GM21515 (cell line): Measurements from ENCODE around the gene ORC3.
A peak's percentile ranks its signal among the peaks of the same experiment; 100 is the strongest.

Source experiments
- ATAC-seq: cut with Tn5 transposase; IDR thresholded peaks from one replicate; pipeline ENCODE4 v1.9.1; 2021; ENCODE audit not compliant: unreplicated experiment

The ORC3 gene

DNA sequence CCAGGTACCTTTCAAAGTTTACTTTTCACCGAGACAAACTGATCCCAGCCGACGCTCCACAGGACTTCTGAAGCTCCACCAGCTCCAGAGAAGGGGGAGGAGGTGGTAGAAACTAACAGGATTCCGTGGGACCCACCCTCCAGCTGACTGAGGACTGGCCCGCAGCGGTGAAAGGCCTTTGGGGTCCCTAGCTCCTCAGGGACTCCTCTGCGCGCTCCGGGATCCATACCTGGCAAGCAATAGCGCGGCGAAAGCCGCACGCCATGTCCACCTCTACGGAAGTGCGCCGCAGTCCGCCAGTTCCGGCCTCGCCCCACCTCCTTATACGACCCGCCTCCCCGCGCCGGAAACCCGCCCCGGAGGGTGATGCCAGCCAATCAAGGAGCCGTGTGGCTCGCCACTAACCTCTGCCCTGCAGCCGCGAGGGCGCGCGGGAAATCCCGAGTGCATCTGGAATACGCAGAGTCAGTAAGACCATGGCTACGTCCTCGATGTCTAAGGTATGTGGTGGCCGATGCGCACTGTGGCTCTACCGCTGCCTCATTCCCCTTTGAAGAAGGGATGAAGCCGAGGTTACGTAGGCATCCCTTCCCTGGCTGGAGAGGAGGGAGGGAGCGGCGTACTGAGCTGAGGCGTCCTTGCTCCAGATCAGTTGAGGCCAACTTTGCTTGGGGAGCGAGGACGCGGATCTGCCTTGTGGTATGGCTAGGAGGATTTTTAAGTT is at the start of gene ORC3, which contains the start of gene RARS2:
Gene ORC3, plus strand, starts transcription at position 443 of the 724 bp plus-strand sequence. Its CDS starts 34 bp downstream, at position 477.
Gene RARS2, minus strand, starts transcription at position 295 of the 724 bp plus-strand sequence. Its CDS starts 30 bp downstream, at position 265.
- peak; percentile 100 for ATAC-seq

DNA sequence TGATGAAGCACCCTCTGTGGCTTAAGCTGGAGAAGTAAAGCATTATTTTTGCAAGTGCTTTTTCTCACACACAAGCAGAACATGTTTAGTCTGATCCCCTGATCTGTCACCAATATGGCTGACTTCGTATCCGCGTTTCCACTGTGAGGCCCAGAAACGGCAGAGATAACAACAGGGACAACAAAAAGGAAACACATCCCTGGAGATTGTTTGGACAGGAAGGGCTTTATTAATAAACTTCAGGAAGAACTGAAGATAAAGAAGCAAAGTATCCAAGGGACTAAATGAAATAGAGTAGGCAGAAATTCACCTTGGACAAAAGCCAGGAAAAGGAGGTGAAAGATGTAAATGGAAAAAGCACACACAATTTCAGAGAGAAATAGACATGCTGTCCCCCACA is 49.4 kb upstream of the ORC3 start:
- no peak for ATAC-seq

DNA sequence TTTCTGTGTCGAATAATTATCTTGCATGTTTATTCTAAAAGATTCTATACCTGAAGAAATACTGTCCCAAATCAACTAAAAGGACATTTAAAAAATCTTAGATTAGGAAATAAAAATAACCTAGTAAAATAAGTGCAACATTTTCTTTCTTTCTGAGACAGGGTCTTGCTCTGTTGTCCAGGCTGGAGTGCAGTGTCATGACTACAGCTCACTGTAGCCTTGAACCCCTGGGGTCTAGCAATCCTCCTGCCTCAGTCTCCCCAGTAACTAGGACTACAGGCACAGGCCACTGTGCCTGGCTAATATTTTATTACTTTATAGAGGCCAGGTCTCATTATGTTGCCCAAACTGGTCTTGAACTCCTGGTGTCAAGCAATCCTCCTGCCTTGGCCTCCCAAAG is 48.9 kb upstream of the ORC3 start:
- ATAC-seq, result no peak

DNA sequence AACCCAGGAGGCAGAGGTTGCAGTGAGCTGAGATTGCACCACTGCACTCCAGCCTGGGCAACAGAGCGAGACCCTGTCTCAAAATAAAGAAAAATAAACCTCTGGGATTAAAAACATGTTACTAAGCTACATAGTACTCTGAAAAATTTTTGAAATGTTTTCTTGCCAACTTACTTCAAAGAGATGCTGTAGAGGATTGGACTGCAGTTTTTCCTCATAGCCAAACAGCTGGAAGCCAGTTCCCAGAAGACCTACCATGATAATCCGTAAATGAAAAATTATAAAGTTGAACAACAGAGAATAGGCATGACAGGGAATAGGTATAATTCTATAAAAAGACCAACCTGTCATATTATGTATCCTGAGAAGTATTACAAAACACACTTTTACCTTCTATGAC is 48.2 kb upstream of the ORC3 start:
- ATAC-seq, result no peak

DNA sequence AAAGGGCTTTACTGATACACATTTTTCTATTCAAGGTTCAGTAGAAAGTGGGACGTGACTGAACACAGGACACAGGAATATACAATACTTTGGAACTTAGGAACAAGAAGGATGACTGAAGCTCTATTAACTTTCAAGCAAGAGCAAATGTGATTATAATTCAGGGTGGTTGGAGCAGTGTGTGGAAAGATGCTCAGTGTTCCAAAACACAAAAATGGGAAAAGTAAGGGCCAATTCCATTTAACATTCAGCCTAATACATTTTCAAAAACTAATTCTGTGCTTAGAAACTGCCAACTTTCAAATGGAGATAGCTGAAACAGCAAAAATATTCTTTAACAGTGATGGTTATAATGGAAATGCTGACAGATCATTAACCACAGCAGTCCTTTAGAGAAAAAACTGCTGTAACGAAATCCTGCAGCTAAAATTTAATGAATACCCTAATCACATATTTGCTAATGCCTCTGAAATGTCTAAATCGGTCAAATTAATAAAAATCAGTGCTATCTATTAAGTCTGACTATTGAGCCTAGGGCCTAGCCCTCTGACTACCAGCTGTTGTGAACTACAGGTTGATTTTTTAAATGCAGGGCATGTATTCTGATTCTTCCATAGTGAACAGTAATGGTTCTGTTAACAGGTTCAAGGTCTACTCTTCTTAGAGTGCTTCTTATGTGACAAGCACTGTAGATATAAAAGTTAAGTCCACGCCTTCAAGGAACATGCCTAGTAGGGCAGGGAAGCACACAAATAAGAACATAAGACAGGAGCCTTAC is 46.0 kb upstream of the ORC3 start:
- ATAC-seq, result no peak

DNA sequence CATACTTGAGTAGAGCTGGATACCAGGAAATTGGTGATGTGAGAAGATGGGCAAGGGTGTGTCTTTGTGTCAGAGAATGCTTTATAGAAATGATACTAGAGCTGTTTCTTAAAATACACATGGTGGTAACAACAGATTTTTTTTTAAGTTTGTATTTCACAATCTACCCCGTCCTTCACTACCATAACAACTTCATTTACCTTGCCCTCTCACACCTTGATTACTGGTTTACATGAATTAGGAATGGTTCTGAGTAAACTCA is 45.5 kb upstream of the ORC3 start:
- no peak for ATAC-seq

DNA sequence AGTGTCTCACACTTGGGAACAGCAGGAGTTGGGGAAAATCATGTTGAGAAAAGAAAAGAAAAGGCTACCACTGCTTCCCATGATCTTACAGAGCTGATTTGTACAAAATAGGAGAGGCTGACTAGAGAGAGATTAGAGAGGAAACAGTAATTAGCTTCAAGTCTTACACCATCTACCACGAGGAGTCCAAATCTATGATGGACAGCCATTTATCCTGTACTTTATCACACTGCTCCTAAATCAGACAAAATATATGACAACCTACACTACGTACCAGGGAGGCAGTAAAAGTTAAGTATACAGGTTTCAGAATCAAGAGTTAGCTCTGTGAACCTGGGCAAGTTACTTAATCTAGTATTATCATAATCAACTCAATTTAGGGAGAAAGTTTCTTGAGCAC is 38.1 kb upstream of the ORC3 start:
- ATAC-seq, result no peak

DNA sequence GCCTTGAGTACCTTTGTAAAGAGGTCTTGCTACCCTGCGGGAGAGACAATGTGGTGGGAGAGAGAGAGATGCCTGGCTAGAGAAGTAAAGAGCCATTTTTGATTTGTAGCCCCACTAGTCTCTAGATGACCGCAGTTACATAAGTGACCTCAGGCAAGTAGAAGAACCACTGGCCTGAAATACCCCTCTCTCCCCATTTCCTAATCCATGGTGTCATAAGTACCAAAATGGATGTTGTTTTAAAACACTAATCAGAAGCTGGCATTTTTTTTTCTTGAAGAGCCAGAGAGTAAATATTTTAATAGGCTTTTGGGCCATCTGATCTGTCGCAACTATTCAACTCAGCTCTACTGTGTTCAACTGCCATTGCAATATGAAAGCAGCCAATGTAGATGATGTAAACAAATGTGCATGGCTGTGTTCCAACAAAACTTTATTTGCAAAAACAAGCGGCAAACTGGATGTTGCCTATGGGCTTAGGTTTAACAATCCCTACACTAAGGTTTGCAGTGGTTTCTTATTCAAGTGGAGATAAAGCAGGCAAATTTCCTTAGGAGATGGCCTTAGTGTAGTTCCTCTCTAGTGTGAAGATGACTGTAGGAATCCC is 36.7 kb upstream of the ORC3 start:
- ATAC-seq, result no peak

DNA sequence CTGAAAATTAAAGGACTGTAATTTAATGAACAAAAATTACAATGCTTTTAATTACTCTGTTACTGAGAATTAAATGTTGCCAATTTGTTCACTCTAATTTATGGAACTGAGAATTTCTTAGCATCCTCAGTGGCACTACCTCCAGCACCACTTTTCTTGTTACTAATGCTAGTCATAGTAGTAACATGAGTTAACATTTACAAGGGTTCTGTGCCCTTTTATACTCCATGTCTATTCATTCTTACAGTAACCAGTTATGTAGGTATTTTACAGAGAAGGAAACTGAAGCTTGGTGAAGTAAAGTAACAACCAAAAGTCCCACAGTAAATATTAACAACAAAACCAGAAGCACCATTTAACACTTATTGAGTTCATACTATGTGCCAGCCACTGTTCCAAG is 34.4 kb upstream of the ORC3 start:
- ATAC-seq, result no peak

DNA sequence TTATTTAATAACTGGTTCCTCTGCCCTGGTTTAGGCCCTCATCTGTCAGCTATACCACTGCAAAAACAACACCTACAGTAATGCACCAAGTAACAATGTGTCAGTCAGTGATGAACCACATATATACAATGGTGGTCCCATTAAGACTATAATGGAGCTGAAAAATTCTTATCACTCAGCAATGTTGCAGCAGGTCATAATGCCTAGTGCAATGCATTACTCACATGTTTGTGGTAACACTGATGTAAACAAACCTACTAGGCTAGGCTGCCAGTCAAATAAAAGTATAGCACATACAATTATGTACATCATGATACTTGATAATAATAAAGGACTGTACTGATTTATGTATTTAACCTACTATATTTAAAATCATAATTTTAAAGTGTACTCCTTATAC is 31.5 kb upstream of the ORC3 start:
- ATAC-seq, result no peak

DNA sequence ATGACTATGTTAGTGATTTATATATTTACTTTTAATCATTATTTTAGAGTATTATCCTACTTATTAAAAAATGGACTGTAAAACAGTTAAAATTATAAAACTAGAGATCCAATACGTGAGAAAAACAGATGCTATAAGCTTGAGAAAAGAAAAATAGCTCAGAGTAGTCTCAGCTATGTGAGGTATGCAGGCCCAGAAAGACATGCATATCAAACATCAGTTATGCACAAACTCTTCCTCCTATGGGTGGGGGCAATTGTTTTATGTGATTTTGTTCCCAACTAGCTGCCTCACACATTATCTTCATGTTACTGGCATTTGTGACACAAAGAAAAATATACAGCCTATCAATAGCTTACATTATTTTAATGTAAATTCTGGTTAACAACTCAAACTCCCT is 28.9 kb upstream of the ORC3 start:
- no peak for ATAC-seq

DNA sequence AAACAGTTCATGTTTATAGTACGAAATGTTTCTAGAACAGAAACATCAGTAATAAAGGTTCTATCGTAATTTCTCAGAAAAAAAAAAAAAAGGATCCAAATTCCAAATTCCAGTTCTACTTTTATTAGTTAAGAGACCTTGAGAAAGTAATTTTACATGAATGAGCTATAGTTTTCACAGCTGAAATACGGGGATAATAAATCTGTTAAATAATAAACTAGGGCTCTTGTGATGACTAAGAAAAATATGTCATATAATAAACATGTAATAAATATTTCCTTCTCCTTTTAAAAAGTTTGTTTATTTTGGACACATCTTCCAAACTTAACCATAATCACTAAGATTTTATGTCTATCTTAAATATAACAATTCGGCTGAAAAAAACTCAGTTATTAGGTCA is 17.9 kb upstream of the ORC3 start:
- ATAC-seq, result no peak

DNA sequence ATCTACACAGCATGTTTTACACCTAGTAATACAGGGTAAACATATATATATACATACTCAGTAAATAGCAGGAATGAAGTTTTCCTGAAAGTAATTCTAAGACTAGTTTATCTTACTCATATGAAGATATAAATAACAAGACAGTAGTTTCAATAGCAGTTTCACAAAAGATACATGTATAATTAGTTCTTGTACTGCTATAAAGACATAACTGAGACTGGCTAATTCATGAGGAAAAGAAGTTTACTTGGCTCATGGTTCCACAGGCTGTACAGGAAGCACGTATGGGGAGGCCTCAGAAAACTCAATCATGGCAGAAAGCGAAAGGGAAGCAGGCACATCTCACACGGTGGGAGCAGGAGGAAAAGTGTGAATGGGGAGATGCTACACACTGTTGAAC is 17.1 kb upstream of the ORC3 start:
- ATAC-seq, result peak; percentile 60

DNA sequence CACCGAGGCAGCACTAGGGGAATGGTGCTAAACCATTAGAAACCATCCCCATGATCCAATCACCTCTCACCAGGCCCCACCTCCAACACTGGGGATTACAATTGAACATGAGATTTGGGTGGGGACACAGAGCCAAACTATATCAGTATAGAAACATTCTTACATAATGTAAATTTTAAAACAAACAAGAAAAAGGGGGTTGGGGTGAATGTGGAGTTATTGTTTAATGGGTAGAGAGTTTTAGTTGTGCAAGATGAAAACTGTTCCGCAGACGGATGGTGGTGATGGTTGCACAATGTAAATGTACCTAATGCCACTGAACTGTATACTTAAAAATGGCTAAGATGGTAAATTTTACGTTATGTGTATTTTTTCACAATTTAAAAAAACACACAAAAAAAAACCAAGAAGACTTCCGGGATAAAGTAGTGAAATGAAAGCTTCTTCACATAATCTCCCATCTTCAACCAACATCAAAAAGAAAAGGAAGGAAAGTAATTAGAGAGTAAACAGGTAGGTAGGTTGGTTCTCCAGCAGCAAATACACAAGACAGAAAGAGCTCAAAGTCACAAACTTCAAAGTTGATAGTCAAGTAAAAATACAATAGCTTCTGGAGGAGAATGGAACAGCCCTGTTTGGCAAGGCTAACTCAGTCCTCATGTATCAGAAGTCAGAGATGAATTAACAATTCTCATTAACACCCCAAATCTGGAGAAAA is 16.5 kb upstream of the ORC3 start:
- no peak for ATAC-seq

DNA sequence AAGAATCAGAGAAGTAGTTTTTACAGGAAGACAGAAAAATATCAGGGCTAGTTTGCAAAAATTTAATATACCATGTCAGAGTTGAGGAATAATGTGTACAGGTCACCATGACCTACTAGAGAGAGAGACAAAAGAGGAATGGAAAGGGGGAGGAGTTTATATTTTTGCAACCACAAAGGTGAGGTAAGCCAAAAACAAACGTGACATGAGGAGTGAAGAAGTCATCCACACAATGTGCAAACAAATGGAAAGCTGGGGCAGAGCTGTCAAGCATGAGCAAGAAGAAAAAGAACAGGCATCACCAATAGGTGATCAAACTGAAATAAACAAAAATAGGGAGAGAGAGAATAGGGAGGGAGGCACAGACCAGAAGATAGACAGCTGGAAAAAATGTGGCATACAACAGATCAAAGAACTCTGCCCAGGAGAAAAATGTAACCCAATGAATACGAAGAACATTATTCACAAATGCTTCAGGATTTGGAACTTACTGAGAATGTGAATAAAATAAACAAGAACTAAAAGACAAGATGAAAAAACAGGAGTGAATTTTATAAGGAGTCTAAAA is 15.6 kb upstream of the ORC3 start:
- no peak for ATAC-seq

DNA sequence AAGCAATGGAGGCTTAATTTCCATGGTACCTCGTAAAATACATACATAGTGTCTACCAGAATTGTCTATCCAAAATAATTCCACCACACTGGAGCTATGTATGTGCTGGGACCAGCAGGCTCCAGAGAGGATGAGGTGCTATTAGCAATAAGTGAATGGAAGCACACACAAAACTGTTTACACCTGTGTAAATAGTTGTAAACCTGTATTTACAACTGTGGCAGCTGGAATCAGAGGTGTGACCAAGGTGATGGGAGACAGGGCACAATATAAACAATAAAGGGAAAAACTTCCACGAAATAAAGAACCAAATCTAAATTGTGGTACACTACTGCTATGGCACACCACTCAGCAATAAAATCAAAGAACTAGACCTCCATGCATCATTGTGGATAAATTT is 14.5 kb upstream of the ORC3 start:
- ATAC-seq, result no peak

DNA sequence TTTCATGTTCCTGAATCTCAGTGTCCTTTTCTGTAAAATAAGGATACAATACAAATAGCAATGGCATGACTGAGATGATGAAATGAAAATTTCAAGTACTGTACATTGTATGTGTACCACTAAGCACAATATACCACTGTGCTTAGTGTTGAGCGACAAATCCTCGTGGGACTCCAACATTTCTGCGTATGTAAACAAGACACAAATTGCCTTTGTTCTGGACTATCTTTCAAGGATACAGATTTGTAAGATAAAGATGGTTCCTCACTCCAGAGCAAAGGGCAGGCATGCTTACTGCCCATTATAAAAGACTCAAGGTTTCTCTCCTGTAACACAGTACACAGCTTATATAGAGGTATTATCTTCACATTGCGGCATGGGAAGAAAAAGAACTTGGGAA is 6.1 kb upstream of the ORC3 start:
- no peak for ATAC-seq

DNA sequence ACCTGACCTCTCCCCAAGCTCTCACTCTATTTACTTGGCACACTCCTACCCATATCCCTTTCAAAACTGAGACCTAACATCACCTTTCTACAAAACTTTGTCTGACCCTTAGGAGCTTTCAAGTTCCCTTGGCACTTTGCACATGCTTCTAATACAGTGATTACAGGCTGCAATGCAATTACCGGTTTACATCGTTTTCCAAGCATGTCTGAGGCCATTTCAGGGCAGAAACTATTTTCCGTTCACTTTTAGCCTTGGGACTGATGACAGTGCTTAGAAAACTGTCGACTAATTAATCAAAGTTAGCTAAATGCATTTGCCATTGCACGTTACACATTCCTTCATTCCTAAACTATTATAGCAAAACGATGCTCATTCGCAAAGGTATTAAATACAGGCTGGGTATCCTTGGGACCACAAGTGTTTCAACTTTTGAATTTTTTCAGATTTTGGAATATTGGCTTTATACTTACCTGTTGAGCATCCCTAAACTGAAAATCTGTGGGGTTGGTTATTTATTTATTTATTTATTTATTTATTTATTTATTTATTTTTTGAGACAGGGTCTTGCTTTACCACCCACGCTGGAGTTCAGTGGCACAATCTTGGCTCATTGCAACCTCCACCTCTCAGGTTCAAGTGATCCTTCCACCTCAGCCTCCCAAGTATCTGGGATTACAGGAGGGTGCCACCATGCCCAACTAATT is 3.4 kb upstream of the ORC3 start:
- ATAC-seq, result no peak

DNA sequence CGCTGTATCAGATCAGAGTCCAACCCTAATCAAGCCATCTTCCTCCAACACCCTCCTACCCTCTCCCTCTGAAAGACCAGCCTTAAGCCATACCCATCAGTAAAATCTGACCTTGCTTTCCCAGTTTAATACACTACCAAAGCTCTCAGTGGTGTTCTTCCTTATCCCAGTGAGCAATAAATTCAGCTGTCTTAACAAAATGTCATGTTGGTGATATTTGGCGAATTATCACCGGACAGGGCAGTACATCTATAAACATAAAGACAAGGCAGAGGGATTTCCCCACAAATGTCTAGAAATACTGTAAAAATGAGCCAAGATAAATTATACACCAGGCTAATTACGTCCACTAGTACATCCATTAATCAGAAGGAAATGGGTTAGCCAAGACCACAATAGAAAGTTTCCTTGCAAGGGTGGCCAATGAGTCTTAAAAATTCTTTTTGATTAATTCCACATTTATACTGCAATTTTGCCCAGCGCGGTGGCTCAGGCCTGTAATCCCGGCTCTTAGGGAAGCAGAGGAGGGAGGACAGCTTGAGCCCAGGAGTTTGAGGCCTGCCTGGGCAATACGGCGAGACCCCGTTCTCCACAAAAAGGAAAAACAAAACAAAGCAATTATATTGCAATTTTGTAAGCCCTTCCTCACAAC is 1.1 kb upstream of the ORC3 start:
- no peak for ATAC-seq

DNA sequence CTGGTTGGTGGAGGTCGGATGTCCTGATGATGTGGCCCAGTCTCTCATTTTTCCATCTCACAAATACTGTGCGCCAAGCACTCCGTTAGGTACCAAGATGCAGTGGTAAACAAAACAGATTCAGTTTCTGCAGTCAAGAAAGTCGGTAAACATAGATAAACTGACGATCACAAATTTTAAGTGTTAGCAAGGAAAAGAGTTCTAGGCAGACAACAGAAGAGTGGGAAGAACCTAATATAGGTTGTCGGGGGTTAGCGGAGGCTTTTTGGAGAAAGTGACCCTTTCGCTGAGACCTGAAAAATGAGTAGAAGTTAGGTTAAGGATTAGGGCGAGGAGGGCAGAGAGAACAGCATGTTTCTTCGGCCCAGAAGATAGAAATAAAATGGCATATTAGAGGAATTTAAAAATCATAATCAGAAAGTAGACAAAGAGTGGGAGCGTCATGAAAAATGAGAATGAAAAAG is 514 bp downstream of the ORC3 start:
- no peak for ATAC-seq
